SK-N-MC (cell line): Measurements from ENCODE around the gene DZIP1L.

Experiments used
- EZH2 ChIP-seq: fragments of 200-600 bp; sonication (generic); IDR thresholded peaks from one replicate; pipeline ENCODE4 v1.6.1; 2017; ENCODE audit warnings: antibody characterized with exemption
- POLR2AphosphoS5 ChIP-seq: IDR thresholded peaks from 2 replicates; pipeline ENCODE4 v1.6.1; 2012; ENCODE audit warnings: mild to moderate bottlenecking, low read depth, low read length, borderline replicate concordance

DNA sequence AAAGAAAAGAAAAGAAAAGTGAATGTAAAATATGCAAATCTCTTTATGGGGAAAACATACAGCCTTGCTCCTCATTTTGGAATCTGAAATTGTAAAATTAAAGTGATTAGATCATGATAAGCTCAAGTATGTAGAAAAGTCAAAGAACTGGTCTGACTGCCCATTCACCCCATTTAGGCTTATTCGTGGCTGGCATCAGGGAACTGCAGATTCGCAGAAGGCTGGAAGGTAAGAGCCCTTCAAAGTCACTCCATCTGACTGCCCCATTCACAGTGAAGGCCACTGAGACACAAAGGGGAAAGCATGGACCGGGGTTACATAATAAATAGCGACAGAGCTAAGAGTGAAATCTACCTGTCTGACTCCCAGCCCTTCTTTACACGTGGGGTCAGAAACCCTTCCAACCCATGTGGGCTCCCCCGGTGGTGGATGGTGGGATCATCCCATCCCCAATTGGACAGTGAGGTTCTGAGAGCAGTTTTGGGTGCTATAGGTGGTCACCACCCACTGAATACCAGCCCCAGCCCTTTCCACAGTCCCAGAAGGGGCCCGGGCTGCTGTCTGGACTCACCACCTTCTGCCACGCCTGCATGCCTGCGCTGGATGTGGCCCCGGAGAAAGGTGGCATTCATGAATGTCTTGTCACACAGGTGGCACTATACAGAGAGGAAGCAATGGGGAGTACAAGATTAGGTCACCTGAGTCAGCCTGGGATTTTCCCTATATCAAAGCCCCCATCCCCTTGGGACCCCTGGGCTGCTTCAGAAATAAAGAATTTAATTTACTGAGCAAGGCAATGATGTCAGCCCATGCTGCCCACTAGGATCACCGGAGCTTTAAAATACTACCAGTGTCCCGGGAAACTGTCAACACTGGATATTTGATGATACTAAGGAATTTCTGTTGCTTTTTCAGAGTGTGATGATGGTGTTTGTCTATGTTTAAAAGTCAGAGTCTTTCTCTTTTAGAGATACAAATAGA is 17.9 kb downstream of the DZIP1L start:
- TF ChIP-seq EZH2 = no peak
- TF ChIP-seq POLR2AphosphoS5 = no peak
